ENCODE results near the gene HACD1. TPM values are rescaled to one million over a fixed set of nuclear protein-coding genes. Genes with fewer than 3 reads are reported as not detected.

Gene HACD1, protein sequence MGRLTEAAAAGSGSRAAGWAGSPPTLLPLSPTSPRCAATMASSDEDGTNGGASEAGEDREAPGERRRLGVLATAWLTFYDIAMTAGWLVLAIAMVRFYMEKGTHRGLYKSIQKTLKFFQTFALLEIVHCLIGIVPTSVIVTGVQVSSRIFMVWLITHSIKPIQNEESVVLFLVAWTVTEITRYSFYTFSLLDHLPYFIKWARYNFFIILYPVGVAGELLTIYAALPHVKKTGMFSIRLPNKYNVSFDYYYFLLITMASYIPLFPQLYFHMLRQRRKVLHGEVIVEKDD
- 29.6 and 36.3 TPM in 2 replicates for total RNA-seq (2021)
- percentile 77 among the genes with signal in this experiment for Bru-seq, nascent RNA
- BruChase-seq, experiment 1, labeled RNA remaining after a 2-hour chase = percentile 87 among the genes with signal in this experiment
- BruChase-seq, experiment 2, labeled RNA remaining after a 6-hour chase = percentile 62 among the genes with signal in this experiment
- long read RNA-seq, partial matches to known transcripts = 1 of 10 reads
- long read RNA-seq, other reads (novel, unspliced or antisense) = 8 of 10 reads

DNA sequence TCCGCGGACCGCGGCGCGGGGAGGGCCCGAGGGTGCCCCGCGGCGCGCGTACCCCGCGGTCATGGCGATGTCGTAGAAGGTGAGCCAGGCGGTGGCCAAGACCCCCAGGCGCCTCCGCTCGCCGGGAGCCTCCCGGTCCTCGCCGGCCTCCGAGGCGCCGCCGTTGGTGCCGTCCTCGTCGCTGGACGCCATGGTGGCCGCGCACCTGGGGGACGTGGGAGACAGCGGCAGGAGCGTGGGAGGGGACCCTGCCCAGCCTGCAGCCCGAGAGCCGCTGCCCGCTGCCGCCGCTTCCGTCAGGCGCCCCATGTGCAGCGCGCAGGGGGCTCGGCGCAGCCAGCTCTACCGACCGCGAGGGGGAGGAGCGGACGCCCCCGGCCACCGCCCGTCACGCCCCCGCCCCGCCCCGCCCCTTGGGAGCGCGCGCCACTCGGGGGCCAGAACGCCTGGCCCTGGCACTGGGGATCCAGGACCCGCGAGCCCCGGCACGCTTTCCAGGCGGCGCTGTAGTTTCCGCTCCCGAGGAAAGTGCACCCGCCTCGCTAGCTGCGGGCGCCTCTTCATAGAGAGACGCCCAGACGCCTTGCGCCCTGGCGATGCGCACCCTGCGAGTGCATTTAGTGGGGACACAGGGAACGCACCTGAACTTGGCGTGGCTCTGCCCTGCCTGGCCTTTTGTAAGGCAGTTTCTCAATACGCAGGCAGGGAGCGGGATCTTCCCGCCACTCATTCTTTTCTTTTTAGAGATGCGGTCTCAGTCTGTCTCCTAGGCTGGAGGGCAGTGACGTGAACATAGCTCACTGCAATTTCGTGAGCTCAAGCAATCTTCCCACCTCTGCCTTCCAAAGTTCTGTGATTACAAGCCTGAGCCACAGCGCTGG lies at the start of gene HACD1:
TSS of gene HACD1 (minus strand) at position 344 of the 881 bp plus-strand sequence. CDS start at position 309, 35 bp downstream.
- H3K4me3 ChIP-seq = peak within 1 kb of the TSS; percentile 77
- intact Hi-C loops (cut with micrococcal nuclease; ENCODE audit: unreplicated experiment) = loop anchor here (1.0 to 5.0 kb wide), 2 partner anchors 26 to 120 kb away; no protein-coding TSS in a partner anchor
- CTCF ChIA-PET = interaction anchor here (0.9 kb wide), 1 partner anchor 233 kb away, joined by 3 read pairs; no protein-coding TSS in a partner anchor
- H2AFZ ChIP-seq = peak within 1 kb of the TSS; percentile 97
- H4K20me1 ChIP-seq (ENCODE audit: insufficient read depth) = no peaks in the 10 kb centered on the region
- H3K4me2 ChIP-seq = peak within 1 kb of the TSS; percentile 88
- no TSS peak for BruUV-seq (replicated peaks)
- DNase-seq = peak; percentile 46 to 81
- H3K9me2 ChIP-seq (ENCODE audit: insufficient read depth) = no peaks in the 10 kb centered on the region
- 0 out of 2 replicates have a peak, but pooled peaks cover 5% of the 10 kb centered on the region for H3K79me2 ChIP-seq (ENCODE audit: low read depth)
- no peaks in the 10 kb centered on the region for H3K4me1 ChIP-seq (replicated peaks; ENCODE audit: insufficient read depth)
- POLR2A ChIA-PET (ENCODE audit: unreplicated experiment) = interaction anchor here (0.5 to 0.7 kb wide), 6 partner anchors 35 to 800 kb away, joined by 3 to 24 read pairs (median 5); no protein-coding TSS in a partner anchor
- peak within 1 kb of the TSS; percentile 65 for H3K27ac ChIP-seq
- no peaks in the 10 kb centered on the region for H3K36me3 ChIP-seq (ENCODE audit: low read depth)
- TF ChIP-seq EZH2 (IDR thresholded peaks at IDR 0.05; ENCODE audit: low read depth) = no peak
- TF ChIP-seq, protein P1, sequence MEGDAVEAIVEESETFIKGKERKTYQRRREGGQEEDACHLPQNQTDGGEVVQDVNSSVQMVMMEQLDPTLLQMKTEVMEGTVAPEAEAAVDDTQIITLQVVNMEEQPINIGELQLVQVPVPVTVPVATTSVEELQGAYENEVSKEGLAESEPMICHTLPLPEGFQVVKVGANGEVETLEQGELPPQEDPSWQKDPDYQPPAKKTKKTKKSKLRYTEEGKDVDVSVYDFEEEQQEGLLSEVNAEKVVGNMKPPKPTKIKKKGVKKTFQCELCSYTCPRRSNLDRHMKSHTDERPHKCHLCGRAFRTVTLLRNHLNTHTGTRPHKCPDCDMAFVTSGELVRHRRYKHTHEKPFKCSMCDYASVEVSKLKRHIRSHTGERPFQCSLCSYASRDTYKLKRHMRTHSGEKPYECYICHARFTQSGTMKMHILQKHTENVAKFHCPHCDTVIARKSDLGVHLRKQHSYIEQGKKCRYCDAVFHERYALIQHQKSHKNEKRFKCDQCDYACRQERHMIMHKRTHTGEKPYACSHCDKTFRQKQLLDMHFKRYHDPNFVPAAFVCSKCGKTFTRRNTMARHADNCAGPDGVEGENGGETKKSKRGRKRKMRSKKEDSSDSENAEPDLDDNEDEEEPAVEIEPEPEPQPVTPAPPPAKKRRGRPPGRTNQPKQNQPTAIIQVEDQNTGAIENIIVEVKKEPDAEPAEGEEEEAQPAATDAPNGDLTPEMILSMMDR (conservative IDR thresholded peaks at IDR 0.05) = no peak; the same call in 1 of the 2 replicates
- H3K9me3 ChIP-seq (ENCODE audit: insufficient read depth, low read depth) = no peaks in the 10 kb centered on the region
- no peaks in the 10 kb centered on the region for H3K27me3 ChIP-seq (ENCODE audit: insufficient read depth, low read depth)
- H3F3A ChIP-seq (ENCODE audit: insufficient read depth, low read depth) = no peaks in the 10 kb centered on the region; the same call in 1 of the 2 replicates

- Histone ChIP-seq H3K9me3 (ENCODE audit: insufficient read depth, low read depth) (no peaks in the 10 kb centered on the region), H4K20me1 (ENCODE audit: insufficient read depth) (no peaks in the 10 kb centered on the region), H3K4me1 (replicated peaks; ENCODE audit: insufficient read depth) (peaks cover 10% of the 10 kb centered on the region), H3K27ac (peak overlapping the region; percentile 47), H3K4me3 (no peak overlapping the region; the same call in 1 of the 2 replicates), H2AFZ (no peak overlapping the region), H3F3A (ENCODE audit: insufficient read depth, low read depth) (peaks cover 3% of the 10 kb centered on the region; the same call in 1 of the 2 replicates), H3K27me3 (ENCODE audit: insufficient read depth, low read depth) (no peaks in the 10 kb centered on the region), H3K79me2 (ENCODE audit: low read depth) (peaks cover 74% of the 10 kb centered on the region), H3K36me3 (ENCODE audit: low read depth) (no peaks in the 10 kb centered on the region), H3K9me2 (ENCODE audit: insufficient read depth) (no peaks in the 10 kb centered on the region), H3K4me2 (peak overlapping the region; percentile 42)
- ChIA-PET POLR2A (ENCODE audit: unreplicated experiment) (no interaction called here), CTCF (interaction anchor here (0.6 kb wide), 1 partner anchor 17 kb away, joined by 8 read pairs; no protein-coding TSS in a partner anchor)
- DNase-seq = peak in 1 of 2 experiments; percentile 68
- intact Hi-C loops (cut with micrococcal nuclease; ENCODE audit: unreplicated experiment) = no loop called here
- TF ChIP-seq EZH2 (IDR thresholded peaks at IDR 0.05; ENCODE audit: low read depth) = no peak
- TF ChIP-seq, protein P1 (conservative IDR thresholded peaks at IDR 0.05) = no peak
- BruUV-seq (replicated peaks) = no TSS peak
Measured at GRCh38 chr10:17665747-17666146, 48.6 kb upstream of the HACD1 start.

- CTCF ChIA-PET = no interaction called here
- no TSS peak for BruUV-seq (replicated peaks)
- no peak for TF ChIP-seq EZH2 (IDR thresholded peaks at IDR 0.05; ENCODE audit: low read depth)
- TF ChIP-seq, protein P1 (conservative IDR thresholded peaks at IDR 0.05) = no peak
Measured at GRCh38 chr10:17663450-17663849, 46.3 kb upstream of the HACD1 start.

More at GRCh38 chr10:17663450-17663849, 46.3 kb upstream of the HACD1 start:
- Histone ChIP-seq H3K36me3 (ENCODE audit: low read depth) (no peaks in the 10 kb centered on the region), H3K79me2 (ENCODE audit: low read depth) (peaks cover 74% of the 10 kb centered on the region), H3K4me1 (replicated peaks; ENCODE audit: insufficient read depth) (peaks cover 10% of the 10 kb centered on the region), H3F3A (ENCODE audit: insufficient read depth, low read depth) (no peaks in the 10 kb centered on the region), H3K4me3 (no peak overlapping the region), H3K27ac (no peak overlapping the region), H4K20me1 (ENCODE audit: insufficient read depth) (no peaks in the 10 kb centered on the region), H3K9me3 (ENCODE audit: insufficient read depth, low read depth) (no peaks in the 10 kb centered on the region), H3K27me3 (ENCODE audit: insufficient read depth, low read depth) (no peaks in the 10 kb centered on the region), H3K4me2 (no peak overlapping the region), H3K9me2 (ENCODE audit: insufficient read depth) (no peaks in the 10 kb centered on the region), H2AFZ (no peak overlapping the region)
- intact Hi-C loops (cut with micrococcal nuclease; ENCODE audit: unreplicated experiment) = no loop called here
- POLR2A ChIA-PET (ENCODE audit: unreplicated experiment) = no interaction called here
- DNase-seq = no peak
